Suprapubic skin (tissue), 4 donors: ENCODE measurements around the gene IFT57.

Source experiments
- EP300 ChIP-seq: sonication (generic); formaldehyde crosslinking; IDR thresholded peaks from one replicate; pipeline ENCODE4 v1.6.1; 2017; ENCODE audit warnings: antibody characterized with exemption
- POLR2AphosphoS5 ChIP-seq, 3 donors: sonication (generic); formaldehyde crosslinking; IDR thresholded peaks; one replicate each; pipeline ENCODE4 v1.6.1; 2017; ENCODE audit warnings: antibody characterized with exemption in 3 of 3
- TF ChIP-seq, protein P1 (sequence below), 2 donors: fragments of 200-600 bp in 1 of 2; fragments of 450-650 bp in 1 of 2; sonication (generic) in 1 of 2; IDR thresholded peaks; one replicate each; pipeline ENCODE4 v1.5.1; 2016 to 2019; ENCODE audit warnings: antibody characterized with exemption in 2 of 2, mild to moderate bottlenecking in 1 of 2, moderate library complexity in 1 of 2

DNA sequence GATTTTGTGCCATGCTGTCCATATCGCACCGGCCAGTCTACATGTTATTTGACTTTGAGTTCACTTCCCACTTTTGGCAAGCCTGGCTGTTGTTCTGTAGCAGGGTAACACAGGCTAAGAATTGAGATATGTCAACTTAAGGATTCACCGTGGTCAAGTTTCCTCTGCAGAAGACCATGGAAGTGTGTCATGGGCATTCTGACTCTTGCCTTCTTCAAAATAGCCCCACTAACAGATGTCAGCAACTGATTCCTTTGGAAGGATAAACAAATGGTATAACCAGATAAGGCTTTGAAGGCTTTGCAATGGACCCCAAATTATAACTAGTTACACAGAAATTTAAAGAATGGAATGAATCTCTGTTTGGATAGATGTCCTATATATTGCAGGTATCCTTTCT is 111.3 kb downstream of the IFT57 start:
- TF ChIP-seq, protein P1, sequence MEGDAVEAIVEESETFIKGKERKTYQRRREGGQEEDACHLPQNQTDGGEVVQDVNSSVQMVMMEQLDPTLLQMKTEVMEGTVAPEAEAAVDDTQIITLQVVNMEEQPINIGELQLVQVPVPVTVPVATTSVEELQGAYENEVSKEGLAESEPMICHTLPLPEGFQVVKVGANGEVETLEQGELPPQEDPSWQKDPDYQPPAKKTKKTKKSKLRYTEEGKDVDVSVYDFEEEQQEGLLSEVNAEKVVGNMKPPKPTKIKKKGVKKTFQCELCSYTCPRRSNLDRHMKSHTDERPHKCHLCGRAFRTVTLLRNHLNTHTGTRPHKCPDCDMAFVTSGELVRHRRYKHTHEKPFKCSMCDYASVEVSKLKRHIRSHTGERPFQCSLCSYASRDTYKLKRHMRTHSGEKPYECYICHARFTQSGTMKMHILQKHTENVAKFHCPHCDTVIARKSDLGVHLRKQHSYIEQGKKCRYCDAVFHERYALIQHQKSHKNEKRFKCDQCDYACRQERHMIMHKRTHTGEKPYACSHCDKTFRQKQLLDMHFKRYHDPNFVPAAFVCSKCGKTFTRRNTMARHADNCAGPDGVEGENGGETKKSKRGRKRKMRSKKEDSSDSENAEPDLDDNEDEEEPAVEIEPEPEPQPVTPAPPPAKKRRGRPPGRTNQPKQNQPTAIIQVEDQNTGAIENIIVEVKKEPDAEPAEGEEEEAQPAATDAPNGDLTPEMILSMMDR (IDR thresholded peaks at IDR 0.05): no peak
- TF ChIP-seq POLR2AphosphoS5 (IDR thresholded peaks at IDR 0.05) (no peak), EP300 (no peak)
